ENCODE results near the gene UCN2.
A peak's percentile ranks its signal among the peaks of the same experiment; 100 is the strongest.

The UCN2 gene

GRCh38 chr3:48544141-48544540 lies 19.4 kb downstream of the UCN2 start:
- no peak for TF ChIP-seq CTCF (IDR thresholded peaks at IDR 0.05; ENCODE audit: unreplicated experiment in 3 of 3)
- Mint-ChIP-seq H3K27ac (no peak overlapping the region), H3K27me3 (ENCODE audit: low read depth) (no peaks in the 10 kb centered on the region), H3K4me1 (peaks cover 14% of the 10 kb centered on the region), H3K36me3 (ENCODE audit: low read depth) (peaks cover 45% of the 10 kb centered on the region), H3K9me3 (no peaks in the 10 kb centered on the region), H3K4me3 (no peak overlapping the region)

GRCh38 chr3:48543271-48543866 lies 20.2 kb downstream of the UCN2 start:
- Mint-ChIP-seq H3K36me3 (ENCODE audit: low read depth) (peaks cover 42% of the 10 kb centered on the region), H3K27me3 (ENCODE audit: low read depth) (no peaks in the 10 kb centered on the region), H3K9me3 (no peaks in the 10 kb centered on the region), H3K4me1 (peaks cover 14% of the 10 kb centered on the region), H3K27ac (peak overlapping the region in 1 of 3 experiments; percentile 65), H3K4me3 (no peak overlapping the region)
- TF ChIP-seq CTCF (IDR thresholded peaks at IDR 0.05; ENCODE audit: unreplicated experiment in 3 of 3), result no peak

GRCh38 chr3:48538451-48538850 lies 25.1 kb downstream of the UCN2 start:
- Mint-ChIP-seq H3K27ac (no peak overlapping the region), H3K9me3 (no peaks in the 10 kb centered on the region), H3K4me3 (no peak overlapping the region), H3K27me3 (ENCODE audit: low read depth) (no peaks in the 10 kb centered on the region), H3K4me1 (peaks cover 7% of the 10 kb centered on the region), H3K36me3 (ENCODE audit: low read depth) (peaks cover 63% of the 10 kb centered on the region)
- no peak for TF ChIP-seq CTCF (IDR thresholded peaks at IDR 0.05; ENCODE audit: unreplicated experiment in 3 of 3)

- no peaks in the 10 kb centered on the region for H3K9me3 Mint-ChIP-seq
- H3K4me3 Mint-ChIP-seq, result no peak overlapping the region
- peaks cover 53% of the 10 kb centered on the region for H3K36me3 Mint-ChIP-seq (ENCODE audit: low read depth)
- no peak overlapping the region for H3K27ac Mint-ChIP-seq
- H3K4me1 Mint-ChIP-seq, result no peaks in the 10 kb centered on the region
- TF ChIP-seq CTCF (IDR thresholded peaks at IDR 0.05; ENCODE audit: unreplicated experiment in 3 of 3), result no peak
- H3K27me3 Mint-ChIP-seq (ENCODE audit: low read depth), result no peaks in the 10 kb centered on the region
Measured at GRCh38 chr3:48536785-48537184, 26.8 kb downstream of the UCN2 start.

- TF ChIP-seq CTCF (IDR thresholded peaks at IDR 0.05; ENCODE audit: unreplicated experiment in 3 of 3), result no peak
- H3K4me3 Mint-ChIP-seq, result no peak overlapping the region
- H3K9me3 Mint-ChIP-seq, result no peaks in the 10 kb centered on the region
- H3K27me3 Mint-ChIP-seq (ENCODE audit: low read depth), result no peaks in the 10 kb centered on the region
- H3K27ac Mint-ChIP-seq, result no peak overlapping the region
- no peaks in the 10 kb centered on the region for H3K4me1 Mint-ChIP-seq
- peaks cover 51% of the 10 kb centered on the region for H3K36me3 Mint-ChIP-seq (ENCODE audit: low read depth)
Measured at GRCh38 chr3:48536116-48536515, 27.5 kb downstream of the UCN2 start.

GRCh38 chr3:48535578-48535977 lies 28.0 kb downstream of the UCN2 start:
- no peak overlapping the region for H3K27ac Mint-ChIP-seq
- peaks cover 51% of the 10 kb centered on the region for H3K36me3 Mint-ChIP-seq (ENCODE audit: low read depth)
- H3K4me3 Mint-ChIP-seq, result no peak overlapping the region
- H3K4me1 Mint-ChIP-seq, result no peaks in the 10 kb centered on the region
- no peak for TF ChIP-seq CTCF (IDR thresholded peaks at IDR 0.05; ENCODE audit: unreplicated experiment in 3 of 3)
- no peaks in the 10 kb centered on the region for H3K27me3 Mint-ChIP-seq (ENCODE audit: low read depth)
- H3K9me3 Mint-ChIP-seq, result no peaks in the 10 kb centered on the region
